GM19193 (cell line): ENCODE measurements around the gene FABP7.

Experiments
- POLR2A ChIP-seq: IDR thresholded peaks from 4 replicates; pipeline ENCODE4 v1.6.1; 2011; ENCODE audit not compliant: insufficient read depth, insufficient read length; ENCODE audit errors: extremely low read depth

FABP7 gene

DNA sequence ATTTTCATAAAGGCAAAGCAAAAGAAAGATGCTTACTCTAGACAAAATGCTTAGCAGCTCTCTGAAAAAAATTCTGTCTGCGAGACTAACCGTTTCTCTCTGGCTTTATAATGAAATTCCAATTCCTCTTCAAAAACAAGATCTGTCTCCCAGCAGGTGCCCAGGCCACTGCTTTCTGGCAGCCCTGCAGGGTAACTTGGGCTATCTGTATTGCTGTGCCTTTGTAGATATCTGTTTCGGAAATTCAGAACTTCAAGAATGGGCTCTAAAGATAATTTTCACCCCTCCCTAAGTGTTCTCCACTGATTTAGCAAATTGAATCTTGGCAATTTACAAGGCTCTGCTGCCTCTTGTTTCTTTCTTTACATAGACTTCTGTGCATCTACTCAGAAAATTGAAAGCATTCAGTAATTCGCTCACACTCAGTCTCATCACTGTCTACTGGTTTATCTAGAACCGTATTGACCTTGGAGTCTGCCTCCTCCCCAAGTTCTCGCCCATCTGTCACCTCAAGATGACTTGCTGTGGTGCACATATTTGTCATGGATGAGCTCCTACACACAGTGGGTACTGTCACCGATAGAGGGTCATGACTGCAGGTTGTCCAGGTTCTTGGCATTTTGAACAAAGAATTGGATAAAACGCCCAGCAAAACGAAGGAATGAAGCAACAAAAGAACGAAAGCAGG lies 26.4 kb upstream of the FABP7 start:
- TF ChIP-seq POLR2A = no peak

DNA sequence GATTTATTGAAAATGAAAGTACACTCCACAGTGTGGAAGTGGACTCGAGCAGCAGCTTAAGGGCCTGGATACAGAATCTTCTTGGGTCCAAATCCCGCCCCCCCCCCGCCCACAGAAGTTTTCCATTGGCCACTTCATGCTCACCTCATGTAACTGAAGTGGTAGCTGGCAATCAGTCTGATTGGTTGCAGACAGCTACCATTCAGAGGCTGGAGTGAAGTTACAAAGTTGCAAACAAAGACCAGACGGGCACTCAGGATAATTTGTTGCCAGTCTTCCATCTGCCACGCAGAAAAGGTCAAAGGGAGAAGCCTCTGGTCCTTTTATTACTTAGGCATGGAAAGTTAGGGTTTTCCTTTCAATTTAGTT lies 25.8 kb upstream of the FABP7 start:
- no peak for TF ChIP-seq POLR2A

DNA sequence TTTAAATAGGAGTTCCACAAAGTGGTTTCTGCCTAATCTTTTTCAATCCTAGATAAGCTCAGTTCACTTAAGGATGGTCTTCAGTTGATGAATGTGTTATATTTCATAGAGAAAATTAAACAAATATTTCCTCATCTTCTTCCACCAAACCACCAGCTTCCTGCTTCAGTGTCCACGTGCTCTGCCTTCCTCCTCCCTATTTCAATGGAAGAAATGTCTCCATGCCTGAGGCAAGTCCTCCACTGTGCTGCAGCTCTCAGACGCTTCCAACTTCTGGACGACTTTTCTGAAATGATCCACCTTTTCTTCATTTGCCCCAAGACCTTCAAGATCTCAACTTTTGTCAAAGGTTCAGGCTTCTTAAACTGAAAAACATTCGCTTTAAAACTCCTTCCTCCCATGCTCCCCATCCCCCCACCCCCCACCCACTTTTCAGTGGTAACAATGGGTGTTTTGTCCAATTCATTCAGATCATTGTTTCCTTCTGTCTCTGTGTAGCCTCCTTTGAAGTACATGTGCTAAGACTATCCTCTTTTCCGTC lies 25.3 kb upstream of the FABP7 start:
- TF ChIP-seq POLR2A = no peak

DNA sequence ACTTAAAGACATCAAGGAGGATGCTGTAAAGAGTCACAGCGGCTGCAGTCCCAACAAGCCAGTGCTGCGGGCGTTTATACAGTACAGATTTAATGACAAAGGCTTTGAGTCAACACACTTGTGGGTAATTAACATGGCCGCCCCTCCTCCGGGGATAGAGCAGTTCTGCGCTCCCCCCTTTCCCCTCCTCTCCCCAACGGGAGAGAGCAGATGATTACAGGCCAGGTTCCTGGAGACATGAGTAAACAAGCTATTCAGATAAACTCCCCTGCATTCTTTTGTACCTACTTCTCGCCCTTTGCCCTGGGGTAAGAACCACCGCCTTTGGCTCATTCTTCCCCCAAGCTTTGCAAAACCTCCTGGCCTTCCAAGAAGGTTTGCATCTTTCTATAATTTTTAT lies 23.6 kb upstream of the FABP7 start:
- no peak for TF ChIP-seq POLR2A

DNA sequence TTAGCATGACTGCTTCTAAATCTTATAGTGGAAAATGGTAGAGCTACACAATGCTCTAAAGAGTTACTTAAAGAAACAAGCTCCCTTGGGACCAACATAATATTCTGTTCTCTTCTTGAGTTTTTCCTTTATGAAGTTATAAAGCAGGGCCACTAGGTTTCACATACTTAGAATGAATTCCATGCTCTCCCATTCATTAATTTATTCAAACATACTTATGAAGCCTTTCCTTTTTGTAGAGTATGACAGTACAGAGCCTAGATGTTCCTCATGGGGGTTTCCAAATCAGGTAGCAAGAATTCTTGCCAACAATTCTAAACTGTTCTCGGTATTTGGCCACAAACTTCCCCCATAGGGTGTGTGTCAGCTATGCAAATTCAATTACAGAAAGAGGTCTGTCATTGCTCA lies 20.6 kb upstream of the FABP7 start:
- TF ChIP-seq POLR2A = no peak

DNA sequence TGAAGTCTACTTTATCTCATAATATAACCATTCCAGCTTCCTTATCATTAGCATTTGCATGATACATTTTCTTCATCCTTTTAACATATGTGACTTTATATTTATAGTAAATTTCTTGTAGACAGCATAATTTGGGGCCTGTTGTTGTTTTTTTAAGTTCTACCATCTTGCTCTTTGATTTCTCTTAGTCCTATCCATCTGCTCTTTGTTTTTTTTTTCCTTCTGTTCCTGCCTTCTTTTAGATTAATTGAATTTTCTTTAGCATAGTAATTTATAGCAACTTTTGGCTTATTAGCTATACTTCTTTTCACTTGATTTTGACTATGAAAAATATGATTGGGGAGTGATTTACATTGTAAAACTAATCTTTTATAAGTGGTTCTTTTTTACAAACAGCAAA lies 19.2 kb upstream of the FABP7 start:
- no peak for TF ChIP-seq POLR2A

DNA sequence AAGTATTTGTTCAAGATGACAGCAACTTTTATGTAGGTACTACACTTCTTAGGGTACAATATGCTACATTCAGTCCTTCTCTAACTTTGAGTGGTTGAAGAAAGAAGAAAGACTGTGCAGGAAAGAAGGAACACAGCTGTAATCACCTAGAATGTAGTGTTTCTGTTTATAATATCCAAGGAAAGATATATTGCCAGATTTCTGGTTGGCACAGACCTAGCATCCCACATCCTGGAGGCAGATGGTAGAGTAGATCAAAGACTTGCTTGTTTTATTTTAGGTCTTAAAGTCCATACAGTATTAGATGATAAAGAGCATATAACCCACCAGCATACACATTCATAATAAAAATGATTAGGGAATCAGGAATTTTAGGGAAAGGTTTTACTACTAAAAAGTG lies 13.3 kb upstream of the FABP7 start:
- TF ChIP-seq POLR2A = no peak

DNA sequence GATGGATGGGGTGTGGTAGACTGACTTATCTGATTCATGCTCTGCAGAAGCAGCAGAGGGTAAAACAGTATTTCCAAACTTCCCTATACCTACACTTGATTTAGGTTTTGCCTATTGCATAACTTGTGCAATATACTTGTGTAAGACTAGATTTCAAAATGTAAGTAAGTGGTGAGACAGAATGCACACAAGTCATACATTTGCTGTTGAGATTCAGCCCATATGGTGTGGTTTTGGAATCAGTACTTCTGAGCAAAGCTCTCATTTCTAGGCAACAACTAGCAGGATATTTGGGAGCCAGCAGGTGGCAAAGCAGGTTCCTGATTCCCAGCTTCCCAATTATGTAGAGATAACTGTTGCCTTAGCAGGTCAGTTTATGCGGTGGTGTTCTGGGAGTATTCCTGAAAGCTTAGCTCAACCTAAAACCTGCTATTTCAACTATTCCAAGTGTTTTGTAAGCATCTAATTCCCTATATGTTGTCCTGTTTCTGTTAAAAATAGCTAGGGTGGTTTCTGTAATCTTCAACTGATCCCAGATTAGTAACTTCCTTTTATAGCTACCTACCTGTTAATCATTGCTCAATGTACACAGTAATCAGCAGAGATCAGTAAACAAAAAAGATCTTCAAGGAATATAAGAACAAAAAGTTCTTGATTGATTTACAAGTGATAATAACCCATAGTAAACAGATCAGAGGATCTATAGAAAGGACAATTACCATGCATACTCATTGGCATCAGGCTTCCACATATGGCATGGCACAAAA lies 8.5 kb upstream of the FABP7 start:
- no peak for TF ChIP-seq POLR2A

DNA sequence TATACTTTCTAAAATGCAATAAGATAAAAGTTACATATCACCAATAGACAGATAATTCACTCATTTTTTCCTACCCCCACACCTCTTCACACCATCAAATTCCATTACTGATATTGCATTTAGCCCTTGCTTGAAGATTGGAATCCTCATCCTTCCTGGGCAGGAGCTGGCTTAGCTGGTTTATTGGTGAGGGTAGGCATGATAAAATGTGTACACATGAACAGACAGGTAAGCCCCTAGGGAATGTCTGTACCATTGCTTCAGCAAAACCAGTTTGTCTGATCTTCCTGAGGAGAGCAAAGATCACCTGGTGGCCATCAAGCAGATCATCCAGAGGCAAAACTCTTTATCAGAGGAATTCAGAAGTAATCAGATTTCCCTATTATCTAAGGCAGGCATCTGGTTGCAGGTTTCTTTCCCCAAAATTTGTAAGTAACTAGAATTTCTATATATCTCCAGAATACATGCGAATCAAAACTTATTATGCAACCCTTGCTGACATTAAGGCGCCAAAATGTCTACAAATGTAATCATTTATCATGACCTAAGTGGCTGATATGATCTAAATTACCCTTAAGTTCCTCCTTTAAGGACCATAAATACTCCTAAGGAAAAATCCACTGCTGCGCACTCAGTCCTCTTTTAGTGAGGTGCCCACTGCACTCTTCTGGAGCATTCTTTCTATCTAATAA lies 6.6 kb upstream of the FABP7 start:
- no peak for TF ChIP-seq POLR2A

DNA sequence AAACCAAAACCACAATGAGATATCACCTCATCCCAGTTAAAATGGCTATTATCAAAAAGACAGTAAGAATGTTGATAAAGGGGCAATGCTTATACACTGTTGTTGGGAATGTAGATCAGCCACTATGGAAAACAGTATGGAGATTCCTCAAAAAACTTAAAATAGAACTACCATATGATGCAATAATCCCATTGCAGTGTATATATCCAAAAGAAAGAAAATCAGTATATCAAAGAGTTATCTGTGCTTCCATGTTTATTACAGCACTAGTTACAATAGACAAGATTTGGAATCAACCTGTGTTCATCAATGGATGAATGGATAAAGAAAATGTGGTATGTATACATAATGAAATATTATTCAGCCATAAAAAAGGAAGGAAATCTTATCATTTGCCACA lies 3.5 kb upstream of the FABP7 start:
- TF ChIP-seq POLR2A = no peak

DNA sequence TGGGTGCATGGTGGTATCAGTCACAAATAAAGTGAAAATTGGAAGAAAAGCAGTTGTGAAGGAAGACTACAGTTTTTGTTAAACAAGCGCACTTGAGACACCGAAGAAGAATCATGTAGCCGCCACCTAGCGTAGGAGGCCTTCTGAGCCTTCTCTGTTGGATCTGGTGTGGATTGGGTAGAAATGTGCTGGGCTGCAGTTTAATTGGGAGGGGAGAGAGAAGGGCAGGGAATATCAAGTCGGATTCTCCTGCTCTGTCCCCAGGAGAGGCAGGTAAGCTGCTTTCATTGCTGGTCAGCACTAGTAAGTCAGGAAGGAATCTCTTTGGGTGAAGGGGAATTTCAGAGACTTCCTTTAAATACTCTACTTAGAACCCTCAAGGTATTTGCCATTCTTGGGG lies 1.2 kb upstream of the FABP7 start:
- TF ChIP-seq POLR2A = no peak

DNA sequence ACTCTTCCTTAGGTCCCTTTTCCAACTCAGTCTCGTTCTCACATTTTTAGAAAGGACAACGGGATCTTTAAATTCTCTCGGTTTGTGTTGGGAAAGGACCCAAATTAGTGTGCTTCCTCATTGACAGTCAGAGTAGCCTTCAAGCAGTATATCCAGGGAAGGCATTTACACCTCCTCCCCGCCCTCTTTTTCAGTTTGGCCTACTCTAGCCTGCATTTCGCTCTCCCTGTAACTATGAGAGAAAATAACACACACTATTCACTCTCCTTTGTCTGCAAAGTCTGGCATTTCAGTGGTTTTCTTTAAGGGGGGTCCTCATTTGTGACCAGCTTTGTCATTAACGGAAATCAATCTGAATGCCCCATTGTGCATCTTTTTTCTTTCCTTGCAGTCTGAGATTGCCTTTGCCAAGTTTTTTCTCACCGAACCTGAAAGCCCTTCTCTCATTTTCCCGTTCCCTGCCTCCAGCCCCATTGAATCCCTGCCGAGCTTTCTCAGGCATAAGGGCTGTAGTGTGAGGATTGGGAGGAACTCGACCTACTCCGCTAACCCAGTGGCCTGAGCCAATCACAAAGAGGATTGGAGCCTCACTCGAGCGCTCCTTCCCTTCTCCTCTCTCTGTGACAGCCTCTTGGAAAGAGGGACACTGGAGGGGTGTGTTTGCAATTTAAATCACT lies 393 bp upstream of the FABP7 start:
- TF ChIP-seq POLR2A = no peak

DNA sequence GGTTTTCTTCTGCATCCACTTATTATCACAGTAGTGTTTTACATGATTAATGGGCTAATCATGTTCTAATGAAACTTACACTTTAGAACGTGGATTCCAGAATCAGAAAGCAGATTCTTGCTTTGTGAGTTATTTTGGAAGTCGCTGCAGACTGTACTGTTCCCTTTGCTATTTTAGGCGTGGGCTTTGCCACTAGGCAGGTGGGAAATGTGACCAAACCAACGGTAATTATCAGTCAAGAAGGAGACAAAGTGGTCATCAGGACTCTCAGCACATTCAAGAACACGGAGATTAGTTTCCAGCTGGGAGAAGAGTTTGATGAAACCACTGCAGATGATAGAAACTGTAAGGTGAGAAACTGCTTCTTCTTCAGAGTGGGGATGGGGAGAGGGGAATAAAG lies 598 bp downstream of the FABP7 start:
- no peak for TF ChIP-seq POLR2A

DNA sequence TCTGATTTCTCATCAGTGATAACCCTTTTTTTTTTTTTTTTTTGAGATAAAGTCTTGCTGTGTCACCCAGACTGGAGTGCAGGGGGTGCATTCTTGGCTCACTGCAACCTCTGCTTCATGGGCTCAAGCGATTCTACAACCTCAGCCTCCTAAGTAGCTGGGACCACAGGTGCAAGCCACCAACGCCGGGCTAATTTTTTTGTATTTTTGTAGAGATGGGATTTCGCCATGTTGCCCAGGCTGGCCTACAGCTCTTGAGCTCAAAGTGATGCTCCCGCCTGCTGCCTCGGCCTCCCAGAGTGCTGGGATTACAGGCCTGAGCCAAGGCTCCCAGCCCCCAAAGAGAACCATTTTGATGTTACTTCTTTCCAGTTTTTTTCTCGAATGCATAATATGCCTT lies 2.2 kb downstream of the FABP7 start:
- TF ChIP-seq POLR2A = no peak

DNA sequence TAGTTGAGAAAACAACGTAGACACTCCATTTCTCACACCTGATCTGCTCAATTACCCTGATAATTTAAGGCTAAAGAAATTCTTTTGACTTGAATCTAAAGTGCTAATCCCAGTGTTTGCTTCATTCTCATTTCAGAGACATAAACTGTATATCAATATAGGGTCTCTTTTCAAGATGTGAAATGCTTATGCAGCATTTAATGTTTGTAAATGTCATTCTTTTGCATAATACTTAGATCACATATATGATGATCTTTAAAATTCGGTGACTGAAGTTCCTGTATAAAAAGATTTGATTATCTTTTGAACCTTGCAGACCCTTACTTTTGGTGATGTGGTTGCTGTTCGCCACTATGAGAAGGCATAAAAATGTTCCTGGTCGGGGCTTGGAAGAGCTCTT lies 3.9 kb downstream of the FABP7 start:
- no peak for TF ChIP-seq POLR2A

DNA sequence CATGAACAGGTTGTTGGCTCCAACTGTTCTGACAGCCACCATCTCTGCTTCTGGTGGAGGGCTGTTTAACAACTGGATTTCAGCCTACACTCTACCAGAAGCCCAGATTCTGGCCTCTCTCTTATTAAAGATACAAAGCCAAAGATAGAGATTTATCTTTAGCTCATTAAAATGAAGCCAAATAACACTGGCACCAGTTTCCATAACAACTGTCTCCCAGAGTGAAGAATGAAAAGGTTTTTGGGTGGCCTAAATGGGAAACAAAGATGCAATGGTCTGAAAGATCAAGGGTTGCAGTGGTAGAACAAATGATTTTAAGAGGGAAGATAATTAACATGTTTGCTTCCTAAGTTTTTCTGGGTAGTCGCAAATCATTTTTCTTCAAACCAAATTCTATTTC lies 6.4 kb downstream of the FABP7 start:
- no peak for TF ChIP-seq POLR2A

DNA sequence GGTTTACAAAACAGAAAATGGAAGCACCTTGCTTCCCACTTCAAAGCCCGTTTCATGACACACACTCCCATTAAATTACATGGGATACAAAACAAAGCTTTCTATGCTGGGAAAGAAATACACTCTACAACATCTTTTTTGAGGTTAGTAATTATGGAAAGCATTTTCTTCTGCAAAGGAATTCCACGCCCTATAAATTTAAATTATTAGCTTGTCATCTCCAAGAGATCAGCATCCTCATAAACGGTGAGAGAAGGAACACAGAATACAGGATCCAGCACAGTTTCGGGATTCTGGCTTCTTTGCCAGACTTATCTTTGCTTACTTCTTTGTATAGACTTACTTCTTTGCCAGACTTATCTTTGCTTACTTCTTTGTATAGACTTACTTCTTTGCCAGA lies 8.2 kb downstream of the FABP7 start:
- TF ChIP-seq POLR2A = no peak
